ENCODE measurements around the gene DIS3L2.

GRCh38 chr2:231935815-231936214 is 25.7 kb upstream of the DIS3L2 start:
- TF ChIP-seq POLR2AphosphoS5 (IDR thresholded peaks at IDR 0.05): no peak
- TF ChIP-seq POLR2A (IDR thresholded peaks at IDR 0.05): no peak
